ENCODE data around the gene OGFOD2. TPM values are rescaled to one million over a fixed set of nuclear protein-coding genes. Genes with fewer than 3 reads are reported as not detected.

The OGFOD2 gene
- total RNA-seq, 2 experiments from 2014 or later = 26.8 to 27.7 TPM

DNA sequence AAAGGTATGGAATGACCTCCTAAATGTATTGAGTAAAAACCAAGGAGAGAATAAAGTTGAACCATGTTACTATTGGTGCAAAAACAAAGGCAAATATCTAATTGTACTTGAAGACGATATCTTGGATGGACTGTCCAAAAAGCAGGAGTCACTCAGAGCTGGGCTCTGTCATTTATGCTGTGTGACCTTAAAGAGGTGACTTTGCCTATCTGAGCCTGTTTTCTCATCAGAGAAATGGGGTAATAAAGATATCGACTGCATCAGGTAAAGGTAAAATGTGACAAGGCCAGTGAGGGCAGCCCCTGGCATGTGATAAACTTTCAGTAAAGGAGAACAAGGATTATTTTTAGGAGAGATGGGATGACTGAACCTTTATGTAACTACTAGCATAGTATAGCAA is 6.9 kb upstream of the OGFOD2 start:
- no peak for DNase-seq
- Mint-ChIP-seq H3K27me3 (ENCODE audit: low read depth) (no peaks in the 10 kb centered on the region), H3K36me3 (ENCODE audit: low read depth) (no peaks in the 10 kb centered on the region), H3K27ac (no peak overlapping the region), H3K4me1 (ENCODE audit: low read depth) (peaks cover 7% of the 10 kb centered on the region), H3K4me3 (no peak overlapping the region), H3K9me3 (no peaks in the 10 kb centered on the region)
- intact Hi-C loops (cut with micrococcal nuclease) = no loop called here
- CTCF ChIA-PET = interaction anchor here (1.3 kb wide), 1 partner anchor 270 kb away, joined by 5 read pairs; no protein-coding TSS in a partner anchor

DNA sequence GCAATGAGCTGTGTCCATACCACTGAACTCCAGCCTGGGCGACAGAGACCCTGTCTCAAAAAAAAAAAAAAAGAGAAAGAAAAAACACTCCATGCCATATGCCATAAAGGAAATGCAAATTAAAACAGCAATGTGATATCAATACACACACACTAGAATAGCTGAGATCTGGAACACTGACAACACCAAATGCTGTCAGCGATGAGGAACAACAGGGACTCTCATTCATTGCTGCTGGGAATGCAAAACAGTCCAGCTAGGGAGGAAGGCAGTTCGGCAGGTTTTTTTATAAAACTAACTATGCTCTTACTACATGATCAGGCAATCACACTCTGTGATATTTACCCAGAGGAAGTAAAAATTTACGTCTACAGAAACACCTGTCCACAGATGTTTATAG is 5.4 kb upstream of the OGFOD2 start:
- no peak overlapping the region for H3K4me3 Mint-ChIP-seq
- no peak overlapping the region for H3K27ac Mint-ChIP-seq
- no peak for DNase-seq
- no peaks in the 10 kb centered on the region for H3K9me3 Mint-ChIP-seq
- no peaks in the 10 kb centered on the region for H3K27me3 Mint-ChIP-seq (ENCODE audit: low read depth)
- H3K4me1 Mint-ChIP-seq (ENCODE audit: low read depth) = peaks cover 13% of the 10 kb centered on the region
- no peaks in the 10 kb centered on the region for H3K36me3 Mint-ChIP-seq (ENCODE audit: low read depth)
- intact Hi-C loops (cut with micrococcal nuclease) = loop anchor here (10.0 kb wide), 2 partner anchors 465 to 745 kb away; partner anchors contain the start of genes ATP6V0A2 and RILPL2
- CTCF ChIA-PET = interaction anchor here (0.7 kb wide), 1 partner anchor 265 kb away, joined by 5 read pairs; no protein-coding TSS in a partner anchor

DNA sequence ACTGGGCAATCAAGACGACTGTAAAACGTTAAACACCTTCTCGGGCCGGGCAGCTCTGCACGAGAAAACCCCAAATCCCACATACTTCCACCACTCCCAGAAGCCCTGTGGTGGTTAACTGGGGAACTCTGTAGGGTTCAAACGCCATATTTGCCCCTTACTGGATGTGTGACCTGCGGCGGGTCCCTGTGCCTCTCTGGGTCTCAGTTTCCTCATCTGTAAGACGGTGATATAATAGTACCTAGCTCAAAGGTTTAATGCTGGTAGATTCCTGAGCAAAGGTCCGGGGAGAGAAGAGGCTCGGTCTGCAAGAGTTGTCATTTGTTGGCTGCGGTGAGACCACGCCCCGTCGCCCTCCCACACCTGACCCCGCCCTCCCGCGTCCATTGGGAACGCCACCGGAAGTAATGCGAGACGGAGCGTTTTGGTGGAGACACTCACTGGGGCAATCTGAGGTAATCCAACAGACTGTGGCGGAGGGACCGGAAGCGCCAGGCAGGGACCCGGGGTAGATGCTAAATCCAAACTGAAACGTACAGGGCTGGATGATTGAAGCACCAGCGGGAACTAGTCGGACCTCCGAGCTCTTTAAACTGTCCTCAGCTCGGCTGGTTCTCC is 661 bp upstream of the OGFOD2 start:
- Mint-ChIP-seq H3K27ac (peak overlapping the region; percentile 100), H3K4me1 (ENCODE audit: low read depth) (peaks cover 33% of the 10 kb centered on the region), H3K9me3 (no peaks in the 10 kb centered on the region), H3K36me3 (ENCODE audit: low read depth) (no peaks in the 10 kb centered on the region), H3K27me3 (ENCODE audit: low read depth) (no peaks in the 10 kb centered on the region), H3K4me3 (peak overlapping the region; percentile 90)
- intact Hi-C loops (cut with micrococcal nuclease) = loop anchor here (1.0 to 10.0 kb wide), 12 partner anchors 27 to 740 kb away; partner anchors contain the start of genes ATP6V0A2, DDX55, KNTC1 and PITPNM2
- CTCF ChIA-PET = interaction anchor here (0.9 to 1.1 kb wide), 3 partner anchors 180 to 628 kb away, joined by 3 to 4 read pairs (median 3); no protein-coding TSS in a partner anchor
- DNase-seq = peak; percentile 100

DNA sequence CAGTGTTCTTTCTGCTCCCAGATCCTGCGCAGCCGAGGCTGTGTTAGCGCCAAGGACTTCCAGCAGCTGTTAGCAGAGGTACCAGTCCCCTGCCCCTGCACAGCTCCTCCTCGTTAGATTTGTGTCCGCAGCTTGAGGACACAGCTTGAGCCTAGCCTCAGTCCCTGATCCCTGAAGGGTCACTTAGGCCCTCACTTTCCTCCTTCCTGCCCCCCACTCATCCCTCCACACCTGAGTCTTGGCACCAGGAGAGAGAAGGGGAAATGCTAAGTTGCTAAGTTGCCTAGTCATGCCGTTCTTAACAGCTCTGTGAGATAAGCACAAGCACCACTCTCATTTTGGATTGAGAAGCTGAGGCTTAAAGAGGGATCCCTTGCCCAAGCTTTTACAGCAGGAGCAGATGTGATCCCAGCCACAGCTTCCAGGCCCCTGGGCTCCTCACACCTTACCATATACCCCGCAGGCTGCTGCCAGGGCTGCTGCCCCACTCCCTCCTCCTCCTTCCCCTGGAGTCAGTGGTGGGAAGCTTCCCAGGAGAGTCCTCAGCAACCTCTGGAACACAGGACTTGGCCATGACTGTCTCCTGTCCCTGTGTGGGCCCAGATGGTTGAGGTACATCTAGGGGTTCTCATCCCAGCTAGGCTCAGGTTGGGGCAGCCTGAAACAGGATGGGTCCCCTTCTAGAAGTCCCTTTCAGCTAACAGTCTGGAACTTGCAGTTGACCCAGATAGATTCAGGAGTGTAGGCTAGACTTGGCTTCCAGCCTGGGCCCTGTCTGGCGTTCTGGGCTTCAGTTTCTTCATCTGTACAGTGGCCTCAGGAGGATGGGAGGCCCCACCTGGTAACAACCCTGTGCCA is 975 bp downstream of the OGFOD2 start:
- H3K4me3 Mint-ChIP-seq = peak overlapping the region; percentile 90
- peaks cover 40% of the 10 kb centered on the region for H3K4me1 Mint-ChIP-seq (ENCODE audit: low read depth)
- no peak for DNase-seq
- peak overlapping the region; percentile 100 for H3K27ac Mint-ChIP-seq
- H3K9me3 Mint-ChIP-seq = no peaks in the 10 kb centered on the region
- H3K27me3 Mint-ChIP-seq (ENCODE audit: low read depth) = no peaks in the 10 kb centered on the region
- CTCF ChIA-PET = interaction anchor here (0.5 kb wide), 1 partner anchor 561 kb away, joined by 4 read pairs; no protein-coding TSS in a partner anchor
- peaks cover 1% of the 10 kb centered on the region for H3K36me3 Mint-ChIP-seq (ENCODE audit: low read depth)
- intact Hi-C loops (cut with micrococcal nuclease) = loop anchor here (1.0 to 10.0 kb wide), 9 partner anchors 49 to 739 kb away; partner anchors contain the start of genes ATP6V0A2, DDX55, PITPNM2 and RILPL2

DNA sequence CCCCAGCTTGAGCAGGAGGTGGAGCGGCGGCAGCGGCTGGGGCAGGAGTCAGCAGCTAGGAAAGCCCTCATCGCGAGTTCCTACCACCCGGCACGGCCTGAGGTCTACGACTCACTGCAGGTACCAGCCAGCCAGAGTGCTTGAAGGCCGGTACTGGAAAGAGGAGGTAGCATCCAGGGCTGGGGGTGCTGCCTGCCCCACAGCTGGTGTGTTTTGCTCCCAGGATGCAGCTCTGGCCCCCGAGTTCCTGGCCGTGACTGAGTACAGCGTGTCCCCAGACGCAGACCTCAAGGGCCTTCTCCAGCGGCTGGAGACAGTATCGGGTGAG is 1.6 kb downstream of the OGFOD2 start:
- H3K27me3 Mint-ChIP-seq (ENCODE audit: low read depth) = no peaks in the 10 kb centered on the region
- H3K27ac Mint-ChIP-seq = no peak overlapping the region
- peaks cover 5% of the 10 kb centered on the region for H3K36me3 Mint-ChIP-seq (ENCODE audit: low read depth)
- no peak for DNase-seq
- no peaks in the 10 kb centered on the region for H3K9me3 Mint-ChIP-seq
- peaks cover 43% of the 10 kb centered on the region for H3K4me1 Mint-ChIP-seq (ENCODE audit: low read depth)
- H3K4me3 Mint-ChIP-seq = peak overlapping the region; percentile 90
- intact Hi-C loops (cut with micrococcal nuclease) = loop anchor here (10.0 kb wide), 2 partner anchors 458 to 738 kb away; partner anchors contain the start of genes ATP6V0A2 and RILPL2
- CTCF ChIA-PET = interaction anchor here (0.5 kb wide), 1 partner anchor 562 kb away, joined by 4 read pairs; no protein-coding TSS in a partner anchor

DNA sequence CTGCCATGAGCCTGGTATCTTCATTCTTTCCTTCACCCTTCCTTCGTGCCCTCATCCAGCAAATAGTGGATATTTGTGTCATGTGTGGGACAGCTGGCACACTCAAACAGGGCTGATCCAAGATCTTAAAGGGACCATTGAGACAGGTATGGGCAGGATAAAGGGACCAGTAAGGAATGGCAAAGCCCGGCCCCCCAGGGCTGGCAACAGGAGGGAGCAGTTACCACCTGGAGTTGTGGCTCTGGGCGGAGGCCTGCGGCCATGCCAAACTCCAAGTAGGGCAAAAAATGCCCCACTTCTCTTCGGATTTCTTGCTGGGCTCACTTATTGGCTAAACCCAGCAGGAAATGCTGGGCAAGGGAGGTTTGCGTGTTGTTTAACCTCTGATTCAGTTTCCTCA is 2.1 kb downstream of the OGFOD2 start:
- peaks cover 49% of the 10 kb centered on the region for H3K4me1 Mint-ChIP-seq (ENCODE audit: low read depth)
- intact Hi-C loops (cut with micrococcal nuclease) = loop anchor here (10.0 kb wide), 2 partner anchors 458 to 738 kb away; partner anchors contain the start of genes ATP6V0A2 and RILPL2
- CTCF ChIA-PET = no interaction called here

DNA sequence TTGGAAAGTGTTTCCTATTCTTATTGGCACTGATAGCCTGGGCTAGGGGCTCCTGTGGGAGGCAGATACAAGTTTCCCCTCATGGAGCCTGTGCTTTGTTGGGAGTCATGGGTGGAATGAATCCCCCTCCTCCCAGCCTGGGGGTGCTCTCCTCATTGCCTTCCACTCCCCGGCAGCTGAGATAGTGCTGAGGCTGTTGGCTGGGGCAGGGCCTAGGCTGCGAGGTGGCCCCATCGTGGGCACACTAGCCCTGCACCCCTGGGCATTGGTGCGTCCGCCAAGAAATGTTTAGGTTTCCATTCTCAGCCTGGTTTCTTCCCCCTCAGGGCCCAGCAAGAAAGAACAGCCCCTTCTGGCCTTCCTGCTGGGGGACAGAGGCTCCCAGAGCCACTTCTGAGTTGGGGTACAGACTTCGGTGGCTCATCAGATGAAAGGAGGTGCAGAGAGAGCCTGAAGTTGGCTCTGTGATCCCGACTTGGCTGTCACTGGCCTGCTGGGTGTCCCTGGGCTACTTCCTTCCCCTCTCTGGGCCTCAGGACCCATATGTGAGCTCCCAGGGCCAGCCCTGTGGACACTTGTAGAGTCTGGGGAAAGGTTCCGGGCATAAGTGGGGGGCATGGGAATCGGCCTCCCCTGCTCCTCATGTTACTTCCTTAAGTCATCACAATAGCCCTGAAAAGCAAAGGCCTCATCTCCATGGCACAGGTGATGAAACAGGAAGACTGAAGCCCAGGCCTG is 2.8 kb downstream of the OGFOD2 start:
- Mint-ChIP-seq H3K27me3 (ENCODE audit: low read depth) (no peaks in the 10 kb centered on the region), H3K36me3 (ENCODE audit: low read depth) (peaks cover 11% of the 10 kb centered on the region), H3K27ac (peak overlapping the region; percentile 47), H3K9me3 (no peaks in the 10 kb centered on the region), H3K4me1 (ENCODE audit: low read depth) (peaks cover 52% of the 10 kb centered on the region), H3K4me3 (peak overlapping the region; percentile 12)
- intact Hi-C loops (cut with micrococcal nuclease) = loop anchor here (10.0 kb wide), 2 partner anchors 457 to 737 kb away; partner anchors contain the start of genes ATP6V0A2 and RILPL2
- CTCF ChIA-PET = interaction anchor here (0.6 kb wide), 1 partner anchor 101 kb away, joined by 3 read pairs; no protein-coding TSS in a partner anchor
- DNase-seq = no peak

More for the DNA sequence above, 2.1 kb downstream of the OGFOD2 start:
- Mint-ChIP-seq H3K9me3 (no peaks in the 10 kb centered on the region), H3K36me3 (ENCODE audit: low read depth) (peaks cover 10% of the 10 kb centered on the region), H3K4me3 (peak overlapping the region; percentile 39), H3K27me3 (ENCODE audit: low read depth) (no peaks in the 10 kb centered on the region), H3K27ac (no peak overlapping the region)
- no peak for DNase-seq

DNA sequence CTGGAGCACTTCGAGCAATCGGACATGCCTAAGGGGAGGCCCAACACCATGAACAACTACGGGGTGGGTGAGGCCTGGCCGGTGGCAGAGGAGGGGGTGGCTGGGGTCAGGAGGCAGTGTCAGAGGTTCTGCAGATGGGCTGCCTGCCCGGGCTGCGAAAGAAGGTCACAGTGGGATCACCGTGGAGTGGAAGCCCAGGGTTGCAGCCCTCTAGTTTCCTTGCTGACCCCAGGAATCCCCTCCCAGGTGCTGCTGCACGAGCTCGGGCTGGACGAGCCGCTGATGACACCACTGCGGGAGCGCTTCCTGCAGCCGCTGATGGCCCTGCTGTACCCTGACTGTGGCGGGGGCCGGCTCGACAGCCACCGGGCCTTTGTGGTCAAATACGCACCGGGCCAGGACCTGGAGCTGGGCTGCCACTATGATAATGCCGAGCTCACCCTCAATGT is 3.5 kb downstream of the OGFOD2 start:
- H3K9me3 Mint-ChIP-seq = no peaks in the 10 kb centered on the region
- H3K4me1 Mint-ChIP-seq (ENCODE audit: low read depth) = peaks cover 58% of the 10 kb centered on the region
- CTCF ChIA-PET = interaction anchor here (0.6 kb wide), 2 partner anchors 102 to 185 kb away, joined by 3 read pairs; no protein-coding TSS in a partner anchor

DNA sequence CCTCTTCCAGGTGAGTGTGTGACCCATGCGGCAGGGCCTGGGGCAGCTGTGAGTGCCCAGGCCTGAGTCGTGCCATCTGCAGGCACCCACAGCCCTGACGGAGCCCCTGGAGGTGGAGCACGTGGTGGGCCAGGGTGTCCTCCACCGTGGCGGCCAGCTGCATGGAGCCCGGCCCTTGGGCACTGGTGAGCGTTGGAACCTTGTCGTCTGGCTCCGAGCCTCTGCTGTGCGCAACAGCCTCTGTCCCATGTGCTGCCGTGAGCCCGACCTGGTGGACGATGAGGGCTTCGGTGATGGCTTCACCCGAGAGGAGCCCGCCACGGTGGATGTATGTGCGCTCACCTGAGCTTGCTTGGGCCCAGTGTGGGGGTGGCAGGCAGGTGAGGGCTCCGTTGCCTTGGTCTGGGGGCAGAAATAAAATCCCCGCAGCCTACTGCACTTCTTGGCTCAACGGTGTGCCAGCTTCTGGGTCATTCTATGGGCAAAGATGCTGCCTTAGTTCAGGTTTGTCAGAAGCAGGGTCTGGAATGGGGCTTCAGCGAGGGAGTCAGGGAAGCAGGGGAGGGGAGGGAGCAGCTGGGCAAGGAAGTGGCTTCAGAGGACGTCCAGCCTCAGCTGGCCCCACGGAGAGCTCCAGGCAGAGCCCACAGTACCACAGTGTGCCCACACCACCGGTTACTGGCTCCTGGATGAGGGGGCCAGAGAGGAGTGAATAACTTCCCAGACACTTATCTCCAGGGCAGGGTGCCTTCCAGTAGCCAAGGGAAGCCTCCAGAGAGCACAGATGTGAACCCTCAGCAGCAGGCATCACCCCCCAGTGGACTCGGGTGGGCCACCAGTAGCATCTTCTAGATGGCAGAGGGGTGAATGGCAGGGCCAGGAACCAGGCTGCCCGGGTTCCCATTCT is 4.2 kb downstream of the OGFOD2 start:
- Mint-ChIP-seq H3K36me3 (ENCODE audit: low read depth) (peaks cover 11% of the 10 kb centered on the region), H3K27ac (peak overlapping the region; percentile 46), H3K4me1 (ENCODE audit: low read depth) (peaks cover 60% of the 10 kb centered on the region), H3K4me3 (peak overlapping the region; percentile 81), H3K9me3 (no peaks in the 10 kb centered on the region), H3K27me3 (ENCODE audit: low read depth) (no peaks in the 10 kb centered on the region)
- CTCF ChIA-PET = interaction anchor here (0.6 to 0.7 kb wide), 3 partner anchors 46 to 185 kb away, joined by 3 read pairs; no protein-coding TSS in a partner anchor
- intact Hi-C loops (cut with micrococcal nuclease) = loop anchor here (10.0 kb wide), 2 partner anchors 456 to 736 kb away; partner anchors contain the start of genes ATP6V0A2 and RILPL2
- DNase-seq = no peak

More for the DNA sequence above, 3.5 kb downstream of the OGFOD2 start:
- Mint-ChIP-seq H3K27me3 (ENCODE audit: low read depth) (no peaks in the 10 kb centered on the region), H3K4me3 (no peak overlapping the region), H3K36me3 (ENCODE audit: low read depth) (peaks cover 11% of the 10 kb centered on the region), H3K27ac (no peak overlapping the region)
- intact Hi-C loops (cut with micrococcal nuclease) = loop anchor here (10.0 kb wide), 2 partner anchors 456 to 736 kb away; partner anchors contain the start of genes ATP6V0A2 and RILPL2
- no peak for DNase-seq

DNA sequence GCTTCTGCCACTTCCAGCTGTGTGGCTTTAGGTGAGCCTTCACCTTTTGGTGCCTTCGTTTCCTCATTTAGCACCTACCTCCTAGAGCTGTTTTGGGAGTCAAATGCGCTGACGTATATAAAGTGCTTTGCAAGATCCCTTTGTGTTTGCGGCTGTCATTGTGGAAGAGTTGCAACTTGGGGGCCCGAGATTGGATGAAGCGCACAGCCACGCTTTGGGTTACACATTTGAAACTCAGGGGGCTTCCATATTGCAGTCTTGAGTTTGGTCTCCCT is 4.8 kb downstream of the OGFOD2 start:
- H3K27me3 Mint-ChIP-seq (ENCODE audit: low read depth) = no peaks in the 10 kb centered on the region
- DNase-seq = no peak
- H3K9me3 Mint-ChIP-seq = no peaks in the 10 kb centered on the region
- peaks cover 62% of the 10 kb centered on the region for H3K4me1 Mint-ChIP-seq (ENCODE audit: low read depth)
- H3K27ac Mint-ChIP-seq = peak overlapping the region; percentile 82
- peaks cover 11% of the 10 kb centered on the region for H3K36me3 Mint-ChIP-seq (ENCODE audit: low read depth)
- CTCF ChIA-PET = interaction anchor here (0.5 to 0.7 kb wide), 2 partner anchors 45 to 254 kb away, joined by 3 to 4 read pairs; no protein-coding TSS in a partner anchor
- intact Hi-C loops (cut with micrococcal nuclease) = loop anchor here (1.0 to 10.0 kb wide), 3 partner anchors 96 to 735 kb away; partner anchors contain the start of genes ATP6V0A2 and RILPL2
- H3K4me3 Mint-ChIP-seq = peak overlapping the region; percentile 81
